GM21360 (cell line): Measurements from ENCODE around the gene GRAMD4.

Source experiments
- ATAC-seq: cut with Tn5 transposase; IDR thresholded peaks from one replicate; pipeline ENCODE4 v1.9.1; 2021; ENCODE audit warnings: mild to moderate bottlenecking, moderate library complexity; ENCODE audit not compliant: unreplicated experiment

The GRAMD4 gene

GRCh38 chr22:46707305-46707704 lies 87.1 kb downstream of the GRAMD4 start:
- ATAC-seq = no peak

GRCh38 chr22:46707827-46708570 lies 87.8 kb downstream of the GRAMD4 start:
- ATAC-seq = no peak

- ATAC-seq = no peak
Observed at GRCh38 chr22:46708766-46709330, 88.7 kb downstream of the GRAMD4 start.

- no peak for ATAC-seq
Observed at GRCh38 chr22:46710806-46711205, 90.6 kb downstream of the GRAMD4 start.

- no peak for ATAC-seq
Observed at GRCh38 chr22:46712288-46712687, 92.1 kb downstream of the GRAMD4 start.

GRCh38 chr22:46714550-46714949 lies 94.4 kb downstream of the GRAMD4 start:
- ATAC-seq = no peak

GRCh38 chr22:46719921-46720320 lies 99.7 kb downstream of the GRAMD4 start:
- ATAC-seq = no peak

- no peak for ATAC-seq
Observed at GRCh38 chr22:46721501-46722085, 101.4 kb downstream of the GRAMD4 start.

GRCh38 chr22:46723882-46724281 lies 103.7 kb downstream of the GRAMD4 start:
- ATAC-seq = no peak

GRCh38 chr22:46725096-46725495 lies 104.9 kb downstream of the GRAMD4 start:
- ATAC-seq = no peak

GRCh38 chr22:46726066-46726985 lies 106.1 kb downstream of the GRAMD4 start:
- ATAC-seq = no peak

GRCh38 chr22:46726986-46727317 lies 106.8 kb downstream of the GRAMD4 start:
- no peak for ATAC-seq

GRCh38 chr22:46727813-46728364 lies 107.7 kb downstream of the GRAMD4 start:
- no peak for ATAC-seq

- ATAC-seq = no peak
Observed at GRCh38 chr22:46728470-46728869, 108.3 kb downstream of the GRAMD4 start.
